GM21576 (cell line): ENCODE data around the gene FAM217B.

Experiments
- ATAC-seq: cut with Tn5 transposase; IDR thresholded peaks from one replicate; pipeline ENCODE4 v1.9.1; 2021; ENCODE audit warnings: mild to moderate bottlenecking, moderate library complexity; ENCODE audit not compliant: unreplicated experiment

The FAM217B gene, protein sequence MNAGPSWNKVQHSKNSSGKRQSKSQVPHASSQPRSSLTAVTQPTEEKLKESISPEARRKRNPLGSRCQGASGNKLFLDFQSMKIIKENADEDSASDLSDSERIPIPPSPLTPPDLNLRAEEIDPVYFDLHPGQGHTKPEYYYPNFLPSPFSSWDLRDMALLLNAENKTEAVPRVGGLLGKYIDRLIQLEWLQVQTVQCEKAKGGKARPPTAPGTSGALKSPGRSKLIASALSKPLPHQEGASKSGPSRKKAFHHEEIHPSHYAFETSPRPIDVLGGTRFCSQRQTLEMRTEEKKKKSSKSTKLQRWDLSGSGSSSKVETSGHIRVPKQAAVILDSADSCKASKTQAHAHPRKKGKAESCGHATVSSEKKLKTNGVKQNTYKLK

DNA sequence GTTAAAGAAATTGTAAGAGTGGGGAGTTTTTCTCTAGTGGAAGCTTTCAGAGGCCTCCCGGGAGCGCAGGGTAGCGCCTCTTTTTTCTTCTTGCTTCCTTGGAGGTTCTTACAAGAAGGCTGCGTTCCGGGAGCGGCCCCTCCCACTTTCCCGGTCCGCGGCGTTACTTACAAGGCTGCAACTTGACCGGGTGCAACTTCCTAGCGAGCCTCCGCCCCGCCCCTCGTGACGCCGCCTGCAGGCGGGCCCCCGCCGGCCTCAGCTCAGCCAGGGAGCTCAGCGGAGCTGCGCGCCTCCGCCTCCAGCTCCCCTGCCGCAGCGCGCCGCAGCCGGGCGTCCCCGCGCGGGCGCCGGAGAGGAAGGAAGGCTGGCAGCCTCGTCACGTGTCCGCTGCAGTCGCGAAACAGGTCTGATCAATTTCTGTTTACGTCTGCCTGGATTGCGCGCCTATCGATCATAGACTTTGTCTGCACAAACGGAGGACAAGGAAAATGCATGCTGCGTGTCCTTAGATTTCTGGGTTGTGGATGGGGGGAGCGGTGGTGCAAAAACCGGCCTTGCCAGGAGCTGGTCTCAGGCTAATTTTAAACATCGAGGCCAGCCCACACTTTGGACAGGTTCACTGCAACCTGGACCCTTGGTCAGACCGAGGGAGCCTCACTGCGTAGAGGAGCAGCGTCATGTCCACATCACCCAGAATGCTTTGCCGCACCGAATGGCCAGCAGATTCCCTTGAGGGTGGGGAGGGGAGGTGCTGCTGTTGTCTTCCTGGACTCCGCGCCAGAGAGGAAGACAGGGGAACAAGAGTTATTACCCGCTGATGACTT is at the start of gene FAM217B, which contains the start of gene PPP1R3D:
FAM217B (plus strand) TSS at position 261 of the 827 bp plus-strand sequence. CDS start 3,555 bp downstream, outside the sequence.
PPP1R3D (minus strand) TSS at position 177 of the 827 bp plus-strand sequence. CDS start 374 bp downstream, outside the sequence.
- ATAC-seq = peak; percentile 92

- ATAC-seq = no peak
Measured at GRCh38 chr20:59891581-59891980, 48.6 kb upstream of the FAM217B start.

GRCh38 chr20:59895908-59896307 is 44.3 kb upstream of the FAM217B start:
- no peak for ATAC-seq

DNA sequence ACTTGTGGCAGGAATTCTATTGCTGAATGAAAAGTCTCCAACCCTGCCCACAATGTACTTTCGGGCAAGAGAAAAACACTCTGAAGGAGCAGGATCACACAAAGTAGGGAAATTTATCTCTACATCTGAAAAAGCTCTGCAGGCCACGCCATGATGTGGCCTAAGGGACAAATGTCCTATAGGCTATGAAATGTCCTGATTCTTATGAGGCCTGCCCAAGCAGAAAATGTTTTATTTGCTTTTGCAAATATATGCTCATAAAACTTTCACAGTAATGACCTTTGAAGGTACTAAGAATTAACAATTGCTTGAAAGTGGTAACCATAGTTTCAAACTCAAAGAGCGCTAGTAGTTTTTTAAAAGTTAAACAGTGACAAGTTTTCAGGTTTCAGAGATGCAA is 37.7 kb upstream of the FAM217B start:
- ATAC-seq = no peak

GRCh38 chr20:59903621-59904020 is 36.6 kb upstream of the FAM217B start:
- ATAC-seq = no peak

GRCh38 chr20:59908855-59909254 is 31.3 kb upstream of the FAM217B start:
- ATAC-seq = no peak

DNA sequence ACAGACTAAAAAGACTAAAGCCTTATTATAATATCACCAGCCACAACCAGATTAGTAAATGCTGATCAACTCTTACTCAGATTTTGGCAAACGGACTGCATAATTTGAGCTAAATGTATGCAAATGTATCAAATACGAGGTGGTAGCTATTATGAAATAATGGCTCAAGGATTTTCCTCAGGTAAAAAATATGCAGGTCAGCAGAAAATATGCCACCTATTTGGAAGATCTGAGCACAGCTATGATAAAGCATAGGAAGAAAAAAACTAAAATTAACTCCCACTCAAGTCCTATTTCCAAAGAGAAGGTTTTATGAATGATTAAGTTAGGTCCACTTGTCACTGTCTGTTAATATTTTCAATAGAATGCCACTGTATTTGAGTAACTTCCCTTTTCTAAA is 29.1 kb upstream of the FAM217B start:
- no peak for ATAC-seq

DNA sequence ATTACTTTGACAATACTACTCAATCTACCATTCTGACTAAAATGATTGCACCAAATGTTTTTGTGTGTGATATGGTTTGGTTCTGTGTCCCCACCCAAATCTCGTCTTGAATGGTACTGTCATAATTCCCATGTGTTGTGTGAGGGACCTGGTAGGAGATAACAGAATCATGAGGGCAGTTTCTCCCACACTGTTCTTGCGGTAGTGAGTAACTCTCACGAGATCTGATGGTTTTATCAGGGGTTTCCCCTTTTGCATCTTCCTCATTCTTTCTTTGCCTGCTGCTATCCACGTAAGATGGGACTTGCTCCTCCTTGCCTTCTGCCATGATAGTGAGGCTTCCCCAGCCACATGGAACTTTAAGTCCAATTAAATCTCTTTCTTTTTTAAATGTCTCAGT is 27.6 kb upstream of the FAM217B start:
- ATAC-seq = no peak

DNA sequence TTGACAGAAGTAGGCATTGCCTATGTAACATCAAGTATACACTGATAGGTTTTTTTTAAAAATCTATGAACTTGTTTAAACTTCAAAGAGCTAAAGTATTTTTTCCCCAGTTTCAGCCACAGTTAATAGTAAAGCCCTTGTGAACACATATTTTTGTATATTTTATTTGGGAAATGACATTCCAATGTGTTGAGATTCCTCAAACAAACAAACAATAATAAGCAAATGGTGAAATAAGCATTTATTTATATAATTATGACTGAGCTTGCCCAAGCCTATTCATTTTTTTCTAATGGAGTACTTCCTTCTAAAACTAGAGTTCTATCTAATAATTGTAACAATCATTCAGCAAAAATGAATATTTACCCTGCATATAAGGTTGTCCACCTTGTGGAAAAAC is 19.2 kb upstream of the FAM217B start:
- ATAC-seq = no peak

DNA sequence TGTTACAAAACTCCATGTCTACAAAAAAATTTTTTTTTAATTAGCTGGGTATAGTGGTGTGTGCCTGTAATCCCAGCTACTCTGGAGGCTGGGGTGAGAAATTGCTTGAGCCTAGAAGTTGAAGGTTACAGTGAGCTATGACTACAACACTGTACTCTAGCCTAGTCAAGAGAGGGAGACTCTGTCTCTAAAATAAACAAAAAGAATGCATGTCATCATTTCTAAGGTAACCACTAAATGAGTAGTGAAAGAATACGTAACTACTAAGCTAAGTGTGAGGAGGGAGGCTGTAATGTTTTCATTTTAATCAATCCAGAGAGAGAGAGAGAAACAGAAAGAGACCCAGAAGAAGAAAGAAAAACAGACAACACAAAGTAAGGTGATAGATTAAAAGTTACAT is 16.7 kb upstream of the FAM217B start:
- no peak for ATAC-seq

DNA sequence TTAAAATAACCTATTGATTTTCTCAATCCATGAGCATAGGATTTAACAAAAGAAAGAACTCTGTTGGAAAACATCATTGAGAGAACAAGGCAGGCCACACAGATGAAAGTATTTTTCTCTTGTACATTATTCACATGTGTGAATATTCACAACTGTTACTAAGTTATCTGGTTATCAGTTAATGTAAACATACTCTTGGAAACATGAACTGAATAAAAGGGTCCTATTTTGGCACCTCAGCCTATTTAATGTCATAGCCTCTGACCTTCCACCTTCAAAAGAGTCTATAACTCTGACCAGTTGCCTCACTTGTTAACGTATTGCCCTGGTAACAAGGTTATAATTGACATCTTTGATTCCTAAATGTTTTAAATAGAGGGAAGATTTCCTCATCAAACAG is 14.8 kb upstream of the FAM217B start:
- no peak for ATAC-seq

- no peak for ATAC-seq
Measured at GRCh38 chr20:59925899-59926298, 14.3 kb upstream of the FAM217B start.

- no peak for ATAC-seq
Measured at GRCh38 chr20:59931511-59932312, 8.5 kb upstream of the FAM217B start.

- no peak for ATAC-seq
Measured at GRCh38 chr20:59932616-59933295, 7.4 kb upstream of the FAM217B start.

DNA sequence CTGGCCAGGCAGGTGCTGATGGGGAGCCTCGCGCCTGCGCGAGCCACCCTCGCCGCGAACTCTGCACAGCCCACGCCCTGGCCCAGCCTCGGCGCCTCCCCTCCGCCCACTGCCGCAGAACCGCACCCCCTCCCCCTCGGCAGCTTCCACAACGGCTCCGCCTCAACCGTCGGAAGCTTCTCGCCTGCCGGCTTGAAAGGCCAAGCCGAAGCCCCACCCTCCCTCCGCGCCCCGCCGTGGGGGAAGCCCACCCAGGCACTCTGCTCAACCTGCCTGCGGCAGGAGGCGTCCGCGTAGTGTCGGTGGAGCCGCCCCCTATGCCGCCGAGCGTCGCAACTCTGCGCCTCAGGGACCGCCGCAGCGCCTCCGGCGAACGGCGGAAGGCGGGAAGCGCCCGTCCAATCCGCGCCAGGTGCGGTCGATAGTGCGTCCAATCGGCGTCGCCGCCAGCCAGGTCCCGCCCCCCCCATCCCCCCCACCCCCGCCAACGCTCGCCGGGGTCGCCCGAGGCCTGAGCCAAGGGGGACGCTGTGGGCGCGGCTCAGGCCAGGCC is 6.8 kb upstream of the FAM217B start, which contains the start of gene SYCP2:
SYCP2 (minus strand) TSS at position 342 of the 553 bp plus-strand sequence. CDS start 11,224 bp downstream, outside the sequence.
- no peak for ATAC-seq

DNA sequence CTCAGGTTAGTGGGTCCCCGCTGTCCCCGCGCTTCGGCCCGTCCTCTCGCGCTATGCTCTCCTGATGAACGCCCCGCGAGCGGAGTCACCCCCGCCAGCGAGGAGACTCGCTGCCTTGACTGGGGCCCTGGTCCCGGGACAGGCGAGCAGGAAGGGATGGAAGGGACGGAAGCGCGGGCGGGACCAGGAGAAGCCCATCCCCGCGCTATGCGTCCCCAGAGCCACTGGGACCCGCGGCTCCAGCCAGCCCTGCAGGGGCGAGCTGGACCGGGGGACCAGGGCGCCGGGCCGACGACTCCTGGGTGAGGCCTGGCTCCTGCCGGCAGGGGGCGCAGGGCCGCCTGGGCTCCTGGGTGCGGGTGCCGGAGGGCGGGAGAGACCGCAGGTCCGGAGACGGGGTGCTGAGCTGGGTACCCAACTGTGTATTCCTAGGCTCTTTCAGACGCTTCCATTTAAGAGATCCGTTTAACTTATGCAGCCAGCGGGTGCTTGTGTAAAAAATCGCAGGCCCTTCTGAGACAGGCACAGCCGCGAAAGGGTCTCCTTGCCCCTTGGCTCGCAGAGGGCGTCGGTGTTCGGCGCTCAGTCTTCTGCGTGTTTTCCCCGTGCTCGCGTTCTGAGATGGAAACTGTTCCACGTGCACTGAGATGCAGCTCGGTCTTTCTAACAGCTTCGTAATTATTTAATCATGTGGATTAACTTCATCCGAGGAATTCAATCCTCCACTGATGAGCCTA is 6.2 kb upstream of the FAM217B start:
- peak; percentile 74 for ATAC-seq

- ATAC-seq = no peak
Measured at GRCh38 chr20:59935457-59936185, 4.6 kb upstream of the FAM217B start.

DNA sequence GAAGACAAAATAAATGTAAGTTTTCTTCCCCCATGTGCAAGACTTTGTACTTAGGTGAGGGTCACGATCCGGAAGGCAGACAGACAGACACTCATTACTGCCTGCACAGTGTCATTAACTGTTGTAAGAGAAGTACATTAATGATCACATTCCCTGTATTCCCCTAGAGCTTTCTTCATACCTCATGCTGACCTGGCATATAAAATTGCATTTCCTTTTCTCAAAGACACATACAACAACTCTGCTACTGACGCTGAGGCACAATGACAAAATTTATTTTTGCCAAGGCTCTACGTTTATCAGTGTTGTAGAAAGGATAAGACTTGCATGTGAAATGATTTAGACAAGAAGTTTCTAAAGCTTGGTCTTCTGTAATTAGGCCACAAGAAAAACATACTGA is 3.8 kb upstream of the FAM217B start:
- no peak for ATAC-seq

DNA sequence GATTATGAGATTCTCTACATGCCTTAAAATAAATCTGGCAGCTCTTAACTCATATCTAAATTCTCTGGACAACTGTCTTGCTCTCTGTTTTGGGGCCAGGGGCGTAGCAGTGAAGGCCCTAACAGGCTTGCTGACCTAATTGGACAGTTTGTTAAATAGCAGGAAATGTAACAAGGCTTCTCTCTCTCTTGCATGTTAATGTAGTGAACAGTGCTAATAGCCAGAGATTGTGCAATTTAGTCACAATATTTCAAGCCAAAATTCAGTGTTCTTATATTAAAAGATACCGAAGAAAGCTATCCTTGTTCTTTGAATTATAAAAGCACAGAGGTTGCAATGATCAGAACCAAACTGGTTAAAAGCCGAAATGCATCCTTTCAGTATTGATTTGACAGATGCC is 3.0 kb upstream of the FAM217B start:
- no peak for ATAC-seq
